ENCODE measurements around the gene EFEMP1. TPM values are rescaled to one million over a fixed set of nuclear protein-coding genes. Genes with fewer than 3 reads are reported as not detected.

The EFEMP1 gene
- total and polyA plus RNA-seq, 4 donors, result 0.65 to 11.5 (median 6.5) TPM

DNA sequence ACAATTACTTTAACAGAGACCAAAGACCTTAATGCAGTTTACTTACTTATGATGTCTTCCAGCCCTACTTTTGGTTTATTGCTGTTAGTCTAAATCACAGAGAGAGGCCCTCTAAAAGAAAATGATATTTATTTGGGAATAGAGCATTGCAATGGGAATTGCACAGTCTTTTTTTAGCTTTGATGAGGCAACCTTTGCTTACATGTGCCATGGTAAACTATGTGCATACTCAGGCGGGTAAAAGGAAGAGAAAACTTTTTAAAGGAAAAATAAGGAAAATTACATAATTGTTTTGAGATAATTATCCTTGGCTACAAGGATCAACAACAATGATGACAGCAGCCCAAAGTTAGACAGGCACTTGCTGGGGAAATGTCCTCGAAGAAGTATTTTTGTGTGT lies 78.6 kb downstream of the EFEMP1 start:
- DNase-seq (ENCODE audit: low spot score), result no peak
- H3K9ac ChIP-seq (ENCODE audit: low read depth in 1 of 2, low read length in 2 of 2), result no peak overlapping the region
- H3K4me3 ChIP-seq (ENCODE audit: low read depth in 1 of 3, low read length in 3 of 3), result no peak overlapping the region
- no peaks in the 10 kb centered on the region for H3K9me3 ChIP-seq (ENCODE audit: control insufficient read depth in 4 of 4, low read length in 3 of 4)
- no peaks in the 10 kb centered on the region for H3K27me3 ChIP-seq (ENCODE audit: control insufficient read depth in 4 of 4, insufficient read depth in 4 of 4, low read length in 3 of 4)
- no peaks in the 10 kb centered on the region for H3K36me3 ChIP-seq (ENCODE audit: control insufficient read depth in 4 of 4, insufficient read depth in 3 of 4, low read depth in 1 of 4, low read length in 3 of 4)
- TF ChIP-seq HNF4A (conservative IDR thresholded peaks at IDR 0.05), result no peak
- TF ChIP-seq YY1 (IDR thresholded peaks at IDR 0.05), result no peak
- no peak for TF ChIP-seq HNF4G (IDR thresholded peaks at IDR 0.05)
- TF ChIP-seq RAD21 (IDR thresholded peaks at IDR 0.05), result no peak
- no peak for TF ChIP-seq SP1 (IDR thresholded peaks at IDR 0.05)
- TF ChIP-seq CTCF (IDR thresholded peaks at IDR 0.05; ENCODE audit: low read depth, low read length, missing input control), result no peak
- TF ChIP-seq, protein P1, sequence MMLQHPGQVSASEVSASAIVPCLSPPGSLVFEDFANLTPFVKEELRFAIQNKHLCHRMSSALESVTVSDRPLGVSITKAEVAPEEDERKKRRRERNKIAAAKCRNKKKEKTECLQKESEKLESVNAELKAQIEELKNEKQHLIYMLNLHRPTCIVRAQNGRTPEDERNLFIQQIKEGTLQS (IDR thresholded peaks at IDR 0.05), result no peak
- TF ChIP-seq NR2F2 (IDR thresholded peaks at IDR 0.05), result no peak
- TF ChIP-seq MAX (IDR thresholded peaks at IDR 0.05), result no peak
- no peak for TF ChIP-seq REST (IDR thresholded peaks at IDR 0.05)
- TF ChIP-seq, protein P2, sequence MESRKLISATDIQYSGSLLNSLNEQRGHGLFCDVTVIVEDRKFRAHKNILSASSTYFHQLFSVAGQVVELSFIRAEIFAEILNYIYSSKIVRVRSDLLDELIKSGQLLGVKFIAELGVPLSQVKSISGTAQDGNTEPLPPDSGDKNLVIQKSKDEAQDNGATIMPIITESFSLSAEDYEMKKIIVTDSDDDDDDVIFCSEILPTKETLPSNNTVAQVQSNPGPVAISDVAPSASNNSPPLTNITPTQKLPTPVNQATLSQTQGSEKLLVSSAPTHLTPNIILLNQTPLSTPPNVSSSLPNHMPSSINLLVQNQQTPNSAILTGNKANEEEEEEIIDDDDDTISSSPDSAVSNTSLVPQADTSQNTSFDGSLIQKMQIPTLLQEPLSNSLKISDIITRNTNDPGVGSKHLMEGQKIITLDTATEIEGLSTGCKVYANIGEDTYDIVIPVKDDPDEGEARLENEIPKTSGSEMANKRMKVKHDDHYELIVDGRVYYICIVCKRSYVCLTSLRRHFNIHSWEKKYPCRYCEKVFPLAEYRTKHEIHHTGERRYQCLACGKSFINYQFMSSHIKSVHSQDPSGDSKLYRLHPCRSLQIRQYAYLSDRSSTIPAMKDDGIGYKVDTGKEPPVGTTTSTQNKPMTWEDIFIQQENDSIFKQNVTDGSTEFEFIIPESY (IDR thresholded peaks at IDR 0.05), result no peak
- TF ChIP-seq JUND (IDR thresholded peaks at IDR 0.05), result no peak
- TF ChIP-seq EGR1 (IDR thresholded peaks at IDR 0.05; ENCODE audit: low read depth in 2 of 2), result no peak
- no peak for TF ChIP-seq TAF1 (conservative IDR thresholded peaks at IDR 0.05)
- no peak for TF ChIP-seq FOXA1 (IDR thresholded peaks at IDR 0.05)
- TF ChIP-seq RXRA (IDR thresholded peaks at IDR 0.05), result no peak
- no peak for TF ChIP-seq FOXA2 (IDR thresholded peaks at IDR 0.05)
- 78% methylated on average over 2 of the region's 2 CpGs for WGBS
- H3K4me1 ChIP-seq (ENCODE audit: control insufficient read depth in 4 of 4, insufficient read depth in 4 of 4, low read length in 3 of 4), result peaks cover 0 to 3% (median 0%) of the 10 kb centered on the region in 4 donors
- H3K27ac ChIP-seq (ENCODE audit: low read depth in 1 of 2, low read length in 2 of 2), result no peak overlapping the region

DNA sequence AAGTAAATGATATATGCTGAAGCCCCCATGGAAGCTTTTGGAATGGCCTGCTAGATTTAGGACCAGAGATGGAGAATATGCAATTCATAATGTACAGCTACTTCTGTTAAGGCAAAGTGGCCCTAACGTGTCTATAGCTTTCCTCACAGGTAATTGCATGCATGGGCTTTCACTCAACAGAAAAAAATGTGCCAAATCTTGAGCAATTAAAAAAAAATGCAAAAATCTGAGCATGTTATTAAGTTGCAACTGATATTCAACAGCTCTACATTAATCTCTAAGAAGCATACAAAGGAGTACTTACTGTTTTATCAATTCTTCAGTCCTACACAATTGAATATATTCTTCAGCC lies 79.6 kb downstream of the EFEMP1 start:
- Histone ChIP-seq H3K36me3 (ENCODE audit: control insufficient read depth in 4 of 4, insufficient read depth in 3 of 4, low read depth in 1 of 4, low read length in 3 of 4) (no peaks in the 10 kb centered on the region), H3K9me3 (ENCODE audit: control insufficient read depth in 4 of 4, low read length in 3 of 4) (no peaks in the 10 kb centered on the region), H3K27ac (ENCODE audit: low read depth in 1 of 2, low read length in 2 of 2) (no peak overlapping the region), H3K4me3 (ENCODE audit: low read depth in 1 of 3, low read length in 3 of 3) (no peak overlapping the region), H3K4me1 (ENCODE audit: control insufficient read depth in 4 of 4, insufficient read depth in 4 of 4, low read length in 3 of 4) (peaks cover 0 to 9% (median 6%) of the 10 kb centered on the region in 4 donors), H3K27me3 (ENCODE audit: control insufficient read depth in 4 of 4, insufficient read depth in 4 of 4, low read length in 3 of 4) (no peaks in the 10 kb centered on the region), H3K9ac (ENCODE audit: low read depth in 1 of 2, low read length in 2 of 2) (no peak overlapping the region)
- no peak for DNase-seq (ENCODE audit: low spot score)
- WGBS, result 75% methylated on average over 1 of the region's 1 CpG
- TF ChIP-seq SP1 (IDR thresholded peaks at IDR 0.05), result no peak
- no peak for TF ChIP-seq GABPA (IDR thresholded peaks at IDR 0.05 in 1 of 2, conservative IDR thresholded peaks at IDR 0.05 in 1 of 2)
- TF ChIP-seq, protein P1 (IDR thresholded peaks at IDR 0.05), result no peak
- TF ChIP-seq FOXA1 (IDR thresholded peaks at IDR 0.05), result no peak
- no peak for TF ChIP-seq HNF4A (conservative IDR thresholded peaks at IDR 0.05)
- TF ChIP-seq RAD21 (IDR thresholded peaks at IDR 0.05), result no peak
- TF ChIP-seq TAF1 (conservative IDR thresholded peaks at IDR 0.05), result no peak
- no peak for TF ChIP-seq RXRA (IDR thresholded peaks at IDR 0.05)
- TF ChIP-seq, protein P2 (IDR thresholded peaks at IDR 0.05), result no peak
- no peak for TF ChIP-seq YY1 (IDR thresholded peaks at IDR 0.05)
- no peak for TF ChIP-seq MAX (IDR thresholded peaks at IDR 0.05)
- no peak for TF ChIP-seq FOXA2 (IDR thresholded peaks at IDR 0.05)
